Nephron (organoid): ENCODE results near the gene TBC1D16.

Experiments used
- H3K27ac Mint-ChIP-seq, 3 experiments: 2 replicates each; pipeline ENCODE4 v1.8.0; 2020; ENCODE audit warnings: mixed read lengths in 3 of 3, mild to moderate bottlenecking in 2 of 3, moderate library complexity in 1 of 3
- H3K27me3 Mint-ChIP-seq: 2 replicates; pipeline ENCODE4 v1.8.0; 2021; ENCODE audit warnings: low read depth, mild to moderate bottlenecking, moderate library complexity, mixed read lengths
- H3K36me3 Mint-ChIP-seq: 2 replicates; pipeline ENCODE4 v1.8.0; 2020; ENCODE audit warnings: low read depth, mixed read lengths
- H3K4me1 Mint-ChIP-seq: 2 replicates; pipeline ENCODE4 v1.8.0; 2020; ENCODE audit warnings: mixed read lengths
- H3K4me3 Mint-ChIP-seq, 3 experiments: 2 replicates each; pipeline ENCODE4 v1.8.0; 2020; ENCODE audit warnings: mild to moderate bottlenecking in 3 of 3, mixed read lengths in 3 of 3, moderate library complexity in 2 of 3
- H3K9me3 Mint-ChIP-seq: 2 replicates; pipeline ENCODE4 v1.8.0; 2020; ENCODE audit warnings: mixed read lengths
- TF ChIP-seq, protein P1 (sequence below), 3 experiments: fragments of 200-600 bp; sonication (generic); IDR thresholded peaks; one replicate each; pipeline ENCODE4 v1.5.0; 2021; ENCODE audit warnings: antibody characterized with exemption in 3 of 3; ENCODE audit not compliant: unreplicated experiment in 3 of 3

Gene TBC1D16

DNA sequence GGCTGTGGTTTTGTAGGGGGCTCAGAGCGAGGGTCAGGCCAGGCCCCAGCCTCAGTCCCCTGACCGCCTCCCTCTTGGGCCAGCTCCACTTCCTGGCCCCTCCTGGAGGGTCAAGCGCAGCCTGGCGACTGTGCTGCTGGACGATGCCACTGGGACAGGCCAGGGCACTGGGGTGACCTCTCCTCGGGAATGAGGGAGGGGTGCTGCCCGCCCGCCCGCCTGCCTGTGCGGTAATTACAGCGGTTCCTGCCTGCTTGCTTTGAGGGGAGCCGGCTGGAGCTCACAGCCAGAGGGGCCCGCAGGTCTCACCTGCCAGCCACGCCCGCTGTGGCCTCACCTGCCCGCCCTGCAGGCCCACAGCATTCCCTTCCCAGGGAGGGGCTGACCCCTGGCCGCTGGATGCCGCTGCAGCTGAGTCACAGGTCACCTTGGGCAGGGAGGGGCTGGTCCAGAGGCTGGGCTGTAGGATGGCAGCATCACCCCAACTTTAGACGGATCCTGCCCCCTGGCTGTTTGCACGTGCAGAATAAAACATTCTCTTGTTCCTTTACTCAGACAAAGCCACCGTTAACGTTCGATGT is 119.7 kb downstream of the TBC1D16 start:
- Mint-ChIP-seq H3K4me1 (no peaks in the 10 kb centered on the region), H3K27ac (peak overlapping the region in 1 of 3 experiments; percentile 58), H3K4me3 (no peak overlapping the region), H3K36me3 (no peaks in the 10 kb centered on the region), H3K27me3 (peaks cover 50% of the 10 kb centered on the region), H3K9me3 (no peaks in the 10 kb centered on the region)
- TF ChIP-seq, protein P1, sequence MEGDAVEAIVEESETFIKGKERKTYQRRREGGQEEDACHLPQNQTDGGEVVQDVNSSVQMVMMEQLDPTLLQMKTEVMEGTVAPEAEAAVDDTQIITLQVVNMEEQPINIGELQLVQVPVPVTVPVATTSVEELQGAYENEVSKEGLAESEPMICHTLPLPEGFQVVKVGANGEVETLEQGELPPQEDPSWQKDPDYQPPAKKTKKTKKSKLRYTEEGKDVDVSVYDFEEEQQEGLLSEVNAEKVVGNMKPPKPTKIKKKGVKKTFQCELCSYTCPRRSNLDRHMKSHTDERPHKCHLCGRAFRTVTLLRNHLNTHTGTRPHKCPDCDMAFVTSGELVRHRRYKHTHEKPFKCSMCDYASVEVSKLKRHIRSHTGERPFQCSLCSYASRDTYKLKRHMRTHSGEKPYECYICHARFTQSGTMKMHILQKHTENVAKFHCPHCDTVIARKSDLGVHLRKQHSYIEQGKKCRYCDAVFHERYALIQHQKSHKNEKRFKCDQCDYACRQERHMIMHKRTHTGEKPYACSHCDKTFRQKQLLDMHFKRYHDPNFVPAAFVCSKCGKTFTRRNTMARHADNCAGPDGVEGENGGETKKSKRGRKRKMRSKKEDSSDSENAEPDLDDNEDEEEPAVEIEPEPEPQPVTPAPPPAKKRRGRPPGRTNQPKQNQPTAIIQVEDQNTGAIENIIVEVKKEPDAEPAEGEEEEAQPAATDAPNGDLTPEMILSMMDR (IDR thresholded peaks at IDR 0.05; ENCODE audit: unreplicated experiment in 3 of 3): peak in 2 of 3 experiments; percentile 26 to 36

DNA sequence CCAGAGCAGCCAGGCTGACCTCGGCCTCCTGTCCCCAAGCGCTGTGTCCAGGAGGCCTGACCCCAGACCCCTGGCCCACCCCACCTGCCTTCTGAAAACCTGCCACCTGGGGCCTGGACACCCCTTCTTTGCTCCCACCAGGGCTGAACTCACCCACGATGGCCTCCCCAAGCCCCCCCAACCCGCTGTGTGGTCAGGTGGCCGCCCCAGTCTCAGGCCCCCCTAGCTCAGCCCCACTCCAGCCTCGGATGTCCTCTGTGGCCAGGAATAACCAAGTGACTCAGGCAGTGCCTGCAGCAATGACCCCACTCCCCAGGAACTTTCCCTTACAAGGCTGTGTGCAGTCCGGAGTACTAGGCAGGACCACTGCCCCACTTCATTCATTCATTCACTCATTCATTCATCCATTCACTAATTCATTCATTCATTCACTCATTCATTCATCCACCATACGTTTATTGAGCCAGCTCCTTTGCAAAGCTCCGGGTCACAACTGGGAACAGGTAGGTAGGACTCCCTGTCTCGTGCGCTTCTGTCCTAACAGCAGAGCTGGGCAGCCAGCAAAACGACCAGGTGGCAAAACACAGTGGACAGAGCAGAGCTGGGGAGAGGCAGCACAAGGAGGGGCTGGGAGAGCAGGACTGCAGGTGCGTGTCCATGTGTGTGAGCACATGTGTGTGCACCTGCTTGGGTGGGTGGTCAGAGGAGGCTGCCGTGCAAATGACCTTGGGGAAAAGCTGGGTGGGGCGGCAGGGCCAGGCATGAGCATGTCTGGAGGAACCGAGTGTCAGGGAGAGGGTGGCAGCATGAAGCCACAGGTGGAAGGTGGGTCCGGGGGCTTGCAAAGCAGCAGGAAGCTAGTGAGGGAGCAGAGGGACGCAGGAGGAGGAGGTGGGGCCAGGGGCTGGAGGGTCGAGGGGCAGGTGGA is 120.6 kb downstream of the TBC1D16 start:
- Mint-ChIP-seq H3K4me1 (no peaks in the 10 kb centered on the region), H3K27me3 (peaks cover 49% of the 10 kb centered on the region), H3K36me3 (no peaks in the 10 kb centered on the region), H3K27ac (peak overlapping the region in 2 of 3 experiments; percentile 37 to 58), H3K9me3 (no peaks in the 10 kb centered on the region), H3K4me3 (no peak overlapping the region)
- TF ChIP-seq, protein P1 (IDR thresholded peaks at IDR 0.05; ENCODE audit: unreplicated experiment in 3 of 3): no peak

DNA sequence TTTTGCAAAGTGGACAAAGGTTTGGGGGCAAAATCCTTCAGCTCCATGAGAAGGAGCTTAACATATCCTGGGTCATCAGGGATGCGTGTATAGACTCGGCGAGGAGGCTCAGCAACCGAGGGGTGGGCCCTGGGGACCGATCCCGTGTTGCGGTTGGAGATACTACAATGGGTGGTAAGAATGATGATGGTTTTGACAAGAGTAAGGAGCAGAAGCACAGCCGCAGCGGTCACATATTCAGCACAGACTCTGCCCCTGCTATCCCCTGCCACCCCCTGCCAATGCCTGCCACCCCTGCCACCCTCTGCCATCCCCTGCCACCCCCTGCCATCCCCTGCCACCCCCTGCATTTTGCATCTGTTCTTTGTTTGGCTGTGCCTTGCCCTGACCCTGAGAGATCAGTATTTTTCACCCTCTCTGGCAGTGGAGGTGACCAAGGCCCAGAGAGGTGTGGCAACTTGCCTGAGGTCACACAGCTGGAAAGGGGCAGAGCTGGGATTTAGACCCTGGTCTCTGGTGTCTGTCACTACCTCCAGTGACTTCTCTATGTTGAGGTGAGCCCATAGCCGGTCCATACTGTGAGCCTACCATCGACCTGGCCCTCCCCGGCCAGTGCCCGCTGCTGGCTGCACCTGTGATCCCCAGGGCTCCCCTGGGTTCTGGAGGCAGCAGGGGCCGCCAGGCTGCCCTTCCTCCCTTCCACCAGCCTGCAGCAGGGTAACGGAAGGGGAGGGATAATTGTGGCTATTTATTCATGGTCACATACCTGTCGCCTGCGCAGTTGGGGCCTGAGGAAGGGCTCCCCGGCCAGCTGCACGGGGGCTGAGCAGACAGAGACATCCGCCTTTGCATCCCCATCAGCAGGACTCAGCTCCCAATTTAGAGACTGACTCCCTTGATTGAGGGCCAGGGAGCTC is 121.5 kb downstream of the TBC1D16 start:
- Mint-ChIP-seq H3K4me3 (no peak overlapping the region), H3K4me1 (no peaks in the 10 kb centered on the region), H3K36me3 (no peaks in the 10 kb centered on the region), H3K9me3 (no peaks in the 10 kb centered on the region), H3K27ac (no peak overlapping the region), H3K27me3 (peaks cover 45% of the 10 kb centered on the region)
- TF ChIP-seq, protein P1 (IDR thresholded peaks at IDR 0.05; ENCODE audit: unreplicated experiment in 3 of 3): no peak

DNA sequence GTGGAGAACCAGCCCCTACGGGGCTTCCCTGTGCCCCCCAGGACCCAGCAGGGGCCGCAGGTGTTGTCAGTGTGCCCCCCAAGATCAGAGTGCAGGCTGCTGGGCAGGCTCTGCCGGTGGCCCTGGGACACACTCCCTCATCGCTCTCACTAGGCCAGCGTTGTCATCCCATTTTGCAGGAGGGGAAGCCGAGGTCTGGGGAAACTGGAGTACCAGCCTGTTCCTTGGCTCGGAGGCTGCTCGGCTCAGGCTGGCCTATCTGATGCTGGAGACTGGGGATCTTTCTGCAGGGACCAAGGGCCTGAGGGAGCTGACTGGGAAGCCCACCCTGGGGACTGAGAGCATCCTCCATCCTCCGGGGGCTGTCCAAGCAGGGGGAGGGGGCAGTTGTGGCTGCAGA is 122.2 kb downstream of the TBC1D16 start:
- no peak overlapping the region for H3K27ac Mint-ChIP-seq
- TF ChIP-seq, protein P1 (IDR thresholded peaks at IDR 0.05; ENCODE audit: unreplicated experiment in 3 of 3): no peak

DNA sequence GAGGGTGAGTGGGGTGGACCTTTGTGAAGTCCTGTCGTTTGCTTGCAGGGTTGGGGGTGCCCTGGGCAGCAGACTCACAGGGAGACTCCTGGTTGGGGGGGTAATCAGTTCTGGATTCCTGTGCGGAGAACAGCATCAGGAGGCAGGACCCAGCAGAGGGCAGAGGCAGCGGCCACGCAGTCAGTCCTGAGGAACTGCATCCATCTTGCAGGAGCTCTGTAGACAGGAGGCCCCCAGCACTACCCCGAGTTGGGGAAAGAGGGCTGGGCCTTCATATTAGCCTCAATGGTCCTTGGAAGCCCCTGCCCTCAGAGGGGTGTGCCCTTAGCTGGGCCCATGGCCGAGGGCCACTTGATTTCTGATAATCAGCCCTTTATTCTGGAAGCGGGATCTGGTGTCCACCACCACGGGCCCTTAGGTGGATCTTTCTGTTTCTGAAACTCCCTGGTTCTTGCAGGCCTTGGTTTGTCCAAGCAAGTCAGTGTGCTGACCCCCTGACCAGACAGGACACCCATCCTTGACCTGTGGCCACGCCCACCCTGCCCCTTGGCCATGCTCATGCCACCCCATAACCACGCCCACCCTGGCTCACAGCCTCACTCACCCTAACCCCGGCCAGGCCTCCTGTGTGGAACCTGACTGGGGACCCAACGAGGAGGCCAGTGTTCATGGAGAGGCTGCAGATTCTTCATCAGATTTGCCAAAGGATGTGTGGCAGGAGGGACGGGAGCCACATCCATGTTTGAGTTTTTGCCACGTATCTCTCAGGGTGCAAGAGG is 122.9 kb downstream of the TBC1D16 start:
- peaks cover 48% of the 10 kb centered on the region for H3K27me3 Mint-ChIP-seq
- no peaks in the 10 kb centered on the region for H3K9me3 Mint-ChIP-seq

More for the DNA sequence above, 122.2 kb downstream of the TBC1D16 start:
- H3K36me3 Mint-ChIP-seq: no peaks in the 10 kb centered on the region
- H3K4me3 Mint-ChIP-seq: no peak overlapping the region
- peaks cover 44% of the 10 kb centered on the region for H3K27me3 Mint-ChIP-seq
- no peaks in the 10 kb centered on the region for H3K4me1 Mint-ChIP-seq
- no peaks in the 10 kb centered on the region for H3K9me3 Mint-ChIP-seq

More for the DNA sequence above, 122.9 kb downstream of the TBC1D16 start:
- no peaks in the 10 kb centered on the region for H3K36me3 Mint-ChIP-seq
- TF ChIP-seq, protein P1 (IDR thresholded peaks at IDR 0.05; ENCODE audit: unreplicated experiment in 3 of 3): no peak
- H3K4me3 Mint-ChIP-seq: no peak overlapping the region
- H3K4me1 Mint-ChIP-seq: no peaks in the 10 kb centered on the region
- H3K27ac Mint-ChIP-seq: no peak overlapping the region
